Measurements from ENCODE around the gene FBXL4.

The FBXL4 gene

GRCh38 chr6:98905759-98906158 lies 42.0 kb downstream of the FBXL4 start:
- no peak for TF ChIP-seq CTCF (IDR thresholded peaks at IDR 0.05)

GRCh38 chr6:98904096-98904495 lies 43.6 kb downstream of the FBXL4 start:
- no peak for TF ChIP-seq CTCF (IDR thresholded peaks at IDR 0.05)

GRCh38 chr6:98900706-98901105 lies 47.0 kb downstream of the FBXL4 start:
- TF ChIP-seq CTCF (IDR thresholded peaks at IDR 0.05), result no peak

GRCh38 chr6:98894810-98895209 lies 52.9 kb downstream of the FBXL4 start:
- TF ChIP-seq CTCF (IDR thresholded peaks at IDR 0.05), result no peak

GRCh38 chr6:98887650-98888049 lies 60.1 kb downstream of the FBXL4 start:
- TF ChIP-seq CTCF (IDR thresholded peaks at IDR 0.05), result no peak

- no peak for TF ChIP-seq CTCF (IDR thresholded peaks at IDR 0.05)
Observed at GRCh38 chr6:98885330-98885729, 62.4 kb downstream of the FBXL4 start.

GRCh38 chr6:98880486-98880885 lies 67.3 kb downstream of the FBXL4 start:
- TF ChIP-seq CTCF (IDR thresholded peaks at IDR 0.05), result no peak

GRCh38 chr6:98877250-98877649 lies 70.5 kb downstream of the FBXL4 start:
- TF ChIP-seq CTCF (IDR thresholded peaks at IDR 0.05), result no peak

Data from LNCAP (cell line).